ENCODE measurements around the gene GAREM1. TPM values are rescaled to one million over a fixed set of nuclear protein-coding genes. Genes with fewer than 3 reads are reported as not detected.

Gene GAREM1
- total RNA-seq, 1 experiment from 2014 or later = 4.7 TPM

DNA sequence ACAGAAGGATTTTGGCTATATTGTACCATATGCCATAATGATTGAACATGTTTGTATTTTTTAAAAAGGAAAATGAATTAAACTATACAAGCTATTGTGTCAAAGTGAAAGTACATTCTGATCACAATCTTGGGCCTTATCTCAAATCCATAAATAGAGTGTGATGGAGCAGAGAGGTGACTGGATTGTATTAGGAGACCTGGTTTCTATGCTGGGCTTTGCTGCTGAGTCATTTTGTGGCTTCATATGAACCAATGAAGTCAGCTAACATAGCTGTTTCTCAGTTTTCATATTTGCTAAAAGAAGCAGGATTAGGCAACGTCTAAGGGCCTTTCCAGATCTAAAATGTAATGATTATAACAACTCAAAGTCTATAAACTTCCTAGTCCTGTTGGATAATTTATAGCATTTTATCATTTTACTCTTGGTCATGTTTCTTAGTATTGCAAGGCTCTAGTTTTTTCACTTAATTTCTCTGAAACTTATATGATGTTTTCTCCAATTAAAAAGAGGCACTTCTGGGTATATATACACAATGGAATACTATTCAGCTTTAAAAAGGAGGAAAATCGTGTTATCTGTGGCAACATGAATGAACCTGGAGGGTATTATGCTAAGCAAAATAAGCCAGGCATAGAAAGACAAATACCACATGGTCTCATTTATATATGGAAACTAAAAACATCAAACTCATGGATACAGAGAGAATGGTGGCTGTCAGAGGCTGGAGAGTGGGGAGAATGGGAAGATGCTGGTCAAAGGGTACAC lies 168.5 kb downstream of the GAREM1 start:
- Histone ChIP-seq H3K9me3 (ENCODE audit: control insufficient read depth, insufficient read depth, low read depth, low read length) (no peaks in the 10 kb centered on the region), H3K4me3 (ENCODE audit: low read depth in 2 of 2, low read length in 2 of 2) (no peak overlapping the region), H3K27ac (ENCODE audit: low read length) (no peak overlapping the region), H3K27me3 (ENCODE audit: control insufficient read depth, insufficient read depth, low read length) (no peaks in the 10 kb centered on the region), H3K36me3 (ENCODE audit: control insufficient read depth, insufficient read depth, low read length) (no peaks in the 10 kb centered on the region), H3K4me1 (ENCODE audit: control insufficient read depth, insufficient read depth, low read length) (no peaks in the 10 kb centered on the region)
- BruUV-seq (replicated peaks) = no TSS peak
- ChIA-PET POLR2A (no interaction called here), CTCF (no interaction called here)
- intact Hi-C loops (cut with micrococcal nuclease; ENCODE audit: unreplicated experiment) (no loop called here), in situ Hi-C loops (cut with HindIII; ENCODE audit: low pct_unique_long_range_greater_than_20kb, low sequenced_read_pairs) (no loop called here)
- TF ChIP-seq, protein P1, sequence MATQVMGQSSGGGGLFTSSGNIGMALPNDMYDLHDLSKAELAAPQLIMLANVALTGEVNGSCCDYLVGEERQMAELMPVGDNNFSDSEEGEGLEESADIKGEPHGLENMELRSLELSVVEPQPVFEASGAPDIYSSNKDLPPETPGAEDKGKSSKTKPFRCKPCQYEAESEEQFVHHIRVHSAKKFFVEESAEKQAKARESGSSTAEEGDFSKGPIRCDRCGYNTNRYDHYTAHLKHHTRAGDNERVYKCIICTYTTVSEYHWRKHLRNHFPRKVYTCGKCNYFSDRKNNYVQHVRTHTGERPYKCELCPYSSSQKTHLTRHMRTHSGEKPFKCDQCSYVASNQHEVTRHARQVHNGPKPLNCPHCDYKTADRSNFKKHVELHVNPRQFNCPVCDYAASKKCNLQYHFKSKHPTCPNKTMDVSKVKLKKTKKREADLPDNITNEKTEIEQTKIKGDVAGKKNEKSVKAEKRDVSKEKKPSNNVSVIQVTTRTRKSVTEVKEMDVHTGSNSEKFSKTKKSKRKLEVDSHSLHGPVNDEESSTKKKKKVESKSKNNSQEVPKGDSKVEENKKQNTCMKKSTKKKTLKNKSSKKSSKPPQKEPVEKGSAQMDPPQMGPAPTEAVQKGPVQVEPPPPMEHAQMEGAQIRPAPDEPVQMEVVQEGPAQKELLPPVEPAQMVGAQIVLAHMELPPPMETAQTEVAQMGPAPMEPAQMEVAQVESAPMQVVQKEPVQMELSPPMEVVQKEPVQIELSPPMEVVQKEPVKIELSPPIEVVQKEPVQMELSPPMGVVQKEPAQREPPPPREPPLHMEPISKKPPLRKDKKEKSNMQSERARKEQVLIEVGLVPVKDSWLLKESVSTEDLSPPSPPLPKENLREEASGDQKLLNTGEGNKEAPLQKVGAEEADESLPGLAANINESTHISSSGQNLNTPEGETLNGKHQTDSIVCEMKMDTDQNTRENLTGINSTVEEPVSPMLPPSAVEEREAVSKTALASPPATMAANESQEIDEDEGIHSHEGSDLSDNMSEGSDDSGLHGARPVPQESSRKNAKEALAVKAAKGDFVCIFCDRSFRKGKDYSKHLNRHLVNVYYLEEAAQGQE (IDR thresholded peaks at IDR 0.05; ENCODE audit: insufficient read depth in 1 of 2, low read depth in 2 of 2, low read length in 1 of 2) = no peak
- TF ChIP-seq SIN3A (IDR thresholded peaks at IDR 0.05; ENCODE audit: borderline replicate concordance, insufficient read depth, low read depth, low read length) (no peak), POLR2AphosphoS5 (IDR thresholded peaks at IDR 0.05; ENCODE audit: low read depth, low read length) (no peak), TCF7L2 (IDR thresholded peaks at IDR 0.05; ENCODE audit: low read depth, low read length) (no peak)
- TF ChIP-seq, protein P2, sequence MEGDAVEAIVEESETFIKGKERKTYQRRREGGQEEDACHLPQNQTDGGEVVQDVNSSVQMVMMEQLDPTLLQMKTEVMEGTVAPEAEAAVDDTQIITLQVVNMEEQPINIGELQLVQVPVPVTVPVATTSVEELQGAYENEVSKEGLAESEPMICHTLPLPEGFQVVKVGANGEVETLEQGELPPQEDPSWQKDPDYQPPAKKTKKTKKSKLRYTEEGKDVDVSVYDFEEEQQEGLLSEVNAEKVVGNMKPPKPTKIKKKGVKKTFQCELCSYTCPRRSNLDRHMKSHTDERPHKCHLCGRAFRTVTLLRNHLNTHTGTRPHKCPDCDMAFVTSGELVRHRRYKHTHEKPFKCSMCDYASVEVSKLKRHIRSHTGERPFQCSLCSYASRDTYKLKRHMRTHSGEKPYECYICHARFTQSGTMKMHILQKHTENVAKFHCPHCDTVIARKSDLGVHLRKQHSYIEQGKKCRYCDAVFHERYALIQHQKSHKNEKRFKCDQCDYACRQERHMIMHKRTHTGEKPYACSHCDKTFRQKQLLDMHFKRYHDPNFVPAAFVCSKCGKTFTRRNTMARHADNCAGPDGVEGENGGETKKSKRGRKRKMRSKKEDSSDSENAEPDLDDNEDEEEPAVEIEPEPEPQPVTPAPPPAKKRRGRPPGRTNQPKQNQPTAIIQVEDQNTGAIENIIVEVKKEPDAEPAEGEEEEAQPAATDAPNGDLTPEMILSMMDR (IDR thresholded peaks at IDR 0.05) = no peak
- no peak for DNase-seq (ENCODE audit: low read depth, low spot score)
- no peak for ATAC-seq

DNA sequence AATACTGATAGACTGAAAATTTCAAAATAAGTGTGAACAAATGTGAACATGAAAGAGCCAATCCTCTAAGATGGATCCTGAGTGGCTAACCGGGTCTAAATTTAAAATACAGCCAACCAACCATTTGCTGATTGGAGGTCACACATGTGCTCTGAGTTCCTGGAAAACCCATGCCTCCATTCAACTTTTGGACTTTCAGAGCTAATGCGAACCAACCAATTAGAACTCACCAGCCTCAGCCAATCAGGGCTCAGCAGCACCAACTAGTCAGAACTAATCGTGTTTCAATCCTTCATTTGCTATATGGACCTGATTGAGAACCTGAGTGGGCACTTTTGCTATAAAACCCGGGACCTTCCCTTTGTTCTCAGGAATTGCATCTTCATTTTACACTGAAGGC lies 169.3 kb downstream of the GAREM1 start:
- POLR2A ChIA-PET = no interaction called here
- Histone ChIP-seq H3K4me3 (ENCODE audit: low read depth in 2 of 2, low read length in 2 of 2) (no peak overlapping the region), H3K36me3 (ENCODE audit: control insufficient read depth, insufficient read depth, low read length) (no peaks in the 10 kb centered on the region), H3K9me3 (ENCODE audit: control insufficient read depth, insufficient read depth, low read depth, low read length) (no peaks in the 10 kb centered on the region), H3K4me1 (ENCODE audit: control insufficient read depth, insufficient read depth, low read length) (no peaks in the 10 kb centered on the region), H3K27me3 (ENCODE audit: control insufficient read depth, insufficient read depth, low read length) (no peaks in the 10 kb centered on the region), H3K27ac (ENCODE audit: low read length) (no peak overlapping the region)
- BruUV-seq (replicated peaks) = no TSS peak
- intact Hi-C loops (cut with micrococcal nuclease; ENCODE audit: unreplicated experiment) (no loop called here), in situ Hi-C loops (cut with HindIII; ENCODE audit: low pct_unique_long_range_greater_than_20kb, low sequenced_read_pairs) (no loop called here)
- TF ChIP-seq SIN3A (IDR thresholded peaks at IDR 0.05; ENCODE audit: borderline replicate concordance, insufficient read depth, low read depth, low read length) (no peak), POLR2AphosphoS5 (IDR thresholded peaks at IDR 0.05; ENCODE audit: low read depth, low read length) (no peak), TCF7L2 (IDR thresholded peaks at IDR 0.05; ENCODE audit: low read depth, low read length) (no peak)
- TF ChIP-seq, protein P2 (IDR thresholded peaks at IDR 0.05) = no peak
- TF ChIP-seq, protein P1 (IDR thresholded peaks at IDR 0.05; ENCODE audit: insufficient read depth in 1 of 2, low read depth in 2 of 2, low read length in 1 of 2) = no peak
- DNase-seq (ENCODE audit: low read depth, low spot score) = no peak
- CTCF ChIA-PET = no interaction called here
- ATAC-seq = no peak

All from Panc1 (cell line).